RWPE1 (cell line): ENCODE measurements around the gene GABRA4.

Source experiments
- CTCF ChIA-PET: fragments of 350-600 bp; sonication (Branson Sonifier 250); formaldehyde crosslinking; extraction: SDS; loops from one replicate; lab custom pipeline; 2021; lab: Yijun Ruan, JAX
- POLR2A ChIA-PET: fragments of 400-600 bp; formaldehyde crosslinking; extraction: SDS; loops from one replicate; lab custom pipeline; 2020; ENCODE audit warnings: antibody characterized with exemption; ENCODE audit not compliant: low non-redundant PET; lab: Yijun Ruan, JAX
- DNase-seq: peaks from one replicate; pipeline ENCODE4 v3.0.0; 2012; ENCODE audit warnings: low spot score
- H3K27ac ChIP-seq: fragments of 450-650 bp; 2 replicates; pipeline ENCODE4 v1.5.1; 2017
- CTCF ChIP-seq: fragments of 450-650 bp; conservative IDR thresholded peaks from 2 replicates; pipeline ENCODE4 v1.5.1; 2017; ENCODE audit warnings: low read depth, mild to moderate bottlenecking

Gene GABRA4

GRCh38 chr4:46955601-46956000 lies 37.8 kb downstream of the GABRA4 start:
- ChIA-PET POLR2A (no interaction called here), CTCF (no interaction called here)
- no peak overlapping the region for H3K27ac ChIP-seq
- no peak for TF ChIP-seq CTCF
- DNase-seq: no peak

GRCh38 chr4:46954643-46955042 lies 38.7 kb downstream of the GABRA4 start:
- no peak for TF ChIP-seq CTCF
- ChIA-PET CTCF (no interaction called here), POLR2A (no interaction called here)
- DNase-seq: no peak
- H3K27ac ChIP-seq: no peak overlapping the region

- POLR2A ChIA-PET: no interaction called here
- no peak for DNase-seq
- CTCF ChIA-PET: no interaction called here
- no peak for TF ChIP-seq CTCF
- H3K27ac ChIP-seq: no peak overlapping the region
Observed at GRCh38 chr4:46953564-46953963, 39.8 kb downstream of the GABRA4 start.

- no peak overlapping the region for H3K27ac ChIP-seq
- TF ChIP-seq CTCF: no peak
- POLR2A ChIA-PET: no interaction called here
- CTCF ChIA-PET: no interaction called here
- DNase-seq: no peak
Observed at GRCh38 chr4:46952451-46952850, 40.9 kb downstream of the GABRA4 start.

GRCh38 chr4:46950826-46951225 lies 42.6 kb downstream of the GABRA4 start:
- ChIA-PET POLR2A (no interaction called here), CTCF (interaction anchor here (0.6 kb wide), 1 partner anchor 143 kb away, joined by 4 read pairs; no protein-coding TSS in a partner anchor)
- DNase-seq: no peak
- no peak overlapping the region for H3K27ac ChIP-seq
- no peak for TF ChIP-seq CTCF

- H3K27ac ChIP-seq: no peak overlapping the region
- ChIA-PET CTCF (no interaction called here), POLR2A (no interaction called here)
- no peak for TF ChIP-seq CTCF
- no peak for DNase-seq
Observed at GRCh38 chr4:46949822-46950221, 43.6 kb downstream of the GABRA4 start.

GRCh38 chr4:46947541-46947940 lies 45.8 kb downstream of the GABRA4 start:
- no peak for DNase-seq
- POLR2A ChIA-PET: no interaction called here
- H3K27ac ChIP-seq: no peak overlapping the region
- CTCF ChIA-PET: no interaction called here
- TF ChIP-seq CTCF: no peak
